WTC11 (cell line): Measurements from ENCODE around the gene PRPF8. TPM values are rescaled to one million over a fixed set of nuclear protein-coding genes. Genes with fewer than 3 reads are reported as not detected.

Experiments used
- ATAC-seq: fragments of 200-7000 bp; cut with Tn5 transposase; 2 replicates; pipeline ENCODE4 v1.10.0; 2021; ENCODE audit warnings: mild to moderate bottlenecking, moderate library complexity
- CTCF ChIA-PET: fragments of 300-600 bp; sonication (Branson Sonifier 250); formaldehyde crosslinking; loops from one replicate; lab custom pipeline; 2021; ENCODE audit warnings: antibody characterized with exemption; lab: Charles Lee
- POLR2A ChIA-PET: fragments of 350-600 bp; sonication (Branson Sonifier 250); formaldehyde crosslinking; loops from one replicate; lab custom pipeline; 2021; ENCODE audit warnings: antibody characterized with exemption; lab: Charles Lee
- DNase-seq: peaks from one replicate; pipeline ENCODE4 v3.0.0; 2021; ENCODE audit warnings: low spot score
- H3K27ac Mint-ChIP-seq: 2 replicates; pipeline ENCODE4 v1.8.0; 2021; ENCODE audit warnings: mixed read lengths
- H3K27me3 Mint-ChIP-seq: 2 replicates; pipeline ENCODE4 v1.8.0; 2021; ENCODE audit warnings: low read depth, mild to moderate bottlenecking, moderate library complexity, mixed read lengths
- H3K36me3 Mint-ChIP-seq: 2 replicates; pipeline ENCODE4 v1.8.0; 2021; ENCODE audit warnings: mixed read lengths
- H3K4me1 Mint-ChIP-seq: 2 replicates; pipeline ENCODE4 v1.8.0; 2022; ENCODE audit warnings: mixed read lengths
- H3K4me3 Mint-ChIP-seq: 2 replicates; pipeline ENCODE4 v1.8.0; 2021; ENCODE audit warnings: mild to moderate bottlenecking, moderate library complexity, mixed read lengths
- H3K9me3 Mint-ChIP-seq: 2 replicates; pipeline ENCODE4 v1.8.0; 2021; ENCODE audit warnings: mixed read lengths
- FOXP1 ChIP-seq: sonication (generic); formaldehyde crosslinking; IDR thresholded peaks from 2 replicates; pipeline ENCODE4 v1.8.0; 2022; ENCODE audit warnings: missing genetic modification reagents, mild to moderate bottlenecking, moderate library complexity, borderline replicate concordance
- GABPB1 ChIP-seq: sonication (generic); formaldehyde crosslinking; IDR thresholded peaks from 2 replicates; pipeline ENCODE4 v1.8.1; 2023; ENCODE audit warnings: mild to moderate bottlenecking, missing genetic modification reagents
- GRHL2 ChIP-seq: fragments of 250-450 bp; sonication (Bioruptor Pico); IDR thresholded peaks from 2 replicates; pipeline ENCODE4 v1.8.0; 2022; ENCODE audit warnings: mild to moderate bottlenecking, moderate library complexity; ENCODE audit not compliant: insufficient replicate concordance, severe bottlenecking
- IRF1 ChIP-seq: sonication (generic); formaldehyde crosslinking; IDR thresholded peaks from 2 replicates; pipeline ENCODE4 v1.8.0; 2023; ENCODE audit warnings: missing genetic modification reagents
- JAZF1 ChIP-seq: fragments of 250-450 bp; sonication (Bioruptor Pico); IDR thresholded peaks from 2 replicates; pipeline ENCODE4 v1.9.0; 2021; ENCODE audit warnings: moderate library complexity, mild to moderate bottlenecking, inconsistent platforms
- JUN ChIP-seq: sonication (generic); formaldehyde crosslinking; IDR thresholded peaks from 2 replicates; pipeline ENCODE4 v1.8.0; 2023; ENCODE audit warnings: mild to moderate bottlenecking, missing genetic modification reagents
- NFATC4 ChIP-seq: fragments of 250-450 bp; sonication (Bioruptor Pico); IDR thresholded peaks from 2 replicates; pipeline ENCODE4 v1.9.0; 2021; ENCODE audit warnings: mild to moderate bottlenecking
- NR2C2 ChIP-seq: sonication (generic); formaldehyde crosslinking; IDR thresholded peaks from 2 replicates; pipeline ENCODE4 v1.8.0; 2022; ENCODE audit warnings: mild to moderate bottlenecking, missing genetic modification reagents
- RORB ChIP-seq: fragments of 250-450 bp; sonication (Bioruptor Pico); IDR thresholded peaks from 2 replicates; pipeline ENCODE4 v1.9.0; 2021; ENCODE audit warnings: mild to moderate bottlenecking
- USF2 ChIP-seq: sonication (generic); formaldehyde crosslinking; IDR thresholded peaks from 2 replicates; pipeline ENCODE4 v1.8.1; 2023; ENCODE audit warnings: mild to moderate bottlenecking, missing genetic modification reagents, moderate library complexity
- ZNF317 ChIP-seq: sonication (generic); formaldehyde crosslinking; IDR thresholded peaks from 2 replicates; pipeline ENCODE4 v1.8.1; 2023; ENCODE audit warnings: low read depth, mild to moderate bottlenecking, moderate library complexity, missing genetic modification reagents, borderline replicate concordance
- ZNF396 ChIP-seq: fragments of 250-450 bp; sonication (Bioruptor Pico); IDR thresholded peaks from 2 replicates; pipeline ENCODE4 v1.8.0; 2021; ENCODE audit warnings: mild to moderate bottlenecking, moderate library complexity, borderline replicate concordance
- ZNF416 ChIP-seq: fragments of 250-450 bp; sonication (Bioruptor Pico); IDR thresholded peaks from 2 replicates; pipeline ENCODE4 v1.9.0; 2021; ENCODE audit warnings: mild to moderate bottlenecking, inconsistent platforms
- total RNA-seq: library from RNA; stranded (reverse); gene quantifications from 3 replicates; pipeline ENCODE4 v1.2.3, GENCODE V29; 2021
- TF ChIP-seq, protein P1 (sequence below): fragments of 250-450 bp; sonication (Bioruptor Pico); IDR thresholded peaks from 2 replicates; pipeline ENCODE4 v1.9.0; 2021; ENCODE audit warnings: mild to moderate bottlenecking, borderline replicate concordance
- TF ChIP-seq, protein P2 (sequence below): sonication (generic); formaldehyde crosslinking; IDR thresholded peaks from 2 replicates; pipeline ENCODE4 v1.8.0; 2022; ENCODE audit warnings: mild to moderate bottlenecking, missing genetic modification reagents
- TF ChIP-seq, protein P3 (sequence below): sonication (generic); formaldehyde crosslinking; IDR thresholded peaks from 2 replicates; pipeline ENCODE4 v1.8.0; 2022; ENCODE audit warnings: mild to moderate bottlenecking, missing genetic modification reagents
- TF ChIP-seq, protein P4 (sequence below): sonication (generic); formaldehyde crosslinking; IDR thresholded peaks from 2 replicates; pipeline ENCODE4 v1.8.1; 2023; ENCODE audit warnings: mild to moderate bottlenecking, moderate library complexity, missing genetic modification reagents

The PRPF8 gene
- total RNA-seq, 1 experiment from 2014 or later: 388 TPM

DNA sequence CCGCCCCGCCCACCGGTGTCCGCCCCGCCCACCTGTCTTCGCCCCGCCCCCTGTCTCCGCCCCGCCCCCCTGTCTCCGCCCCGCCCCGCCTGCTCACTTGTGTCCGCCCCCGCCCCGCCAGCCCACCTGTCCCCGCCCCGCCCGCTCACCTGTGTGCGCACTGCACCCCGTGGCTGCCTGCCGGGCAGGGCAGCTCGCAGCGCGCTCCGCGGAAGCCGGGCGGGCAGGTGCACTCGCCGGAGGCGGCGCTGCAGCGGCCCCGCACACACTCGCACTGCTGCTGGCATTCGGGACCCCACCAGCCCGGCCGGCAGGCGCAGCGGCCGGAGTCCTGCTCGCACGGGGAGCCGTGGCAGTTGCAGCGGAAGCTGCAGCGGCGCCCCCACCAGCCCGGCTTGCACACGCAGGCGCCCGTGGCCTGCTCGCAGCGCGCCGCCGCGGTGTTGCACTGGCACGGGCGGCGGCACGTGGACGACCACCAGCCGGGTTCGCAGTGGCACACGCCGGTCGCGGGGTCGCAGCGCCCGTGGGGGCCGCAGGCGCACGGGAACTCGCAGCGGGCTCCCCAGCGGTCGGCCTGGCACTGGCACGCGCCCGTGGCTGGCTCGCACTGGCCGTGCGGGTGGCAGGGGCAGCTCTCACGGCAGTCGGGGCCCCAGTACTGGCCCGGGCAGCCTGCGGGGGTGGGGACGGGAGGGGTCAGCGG is 41.2 kb downstream of the PRPF8 start (continued):
- TF ChIP-seq, protein P1, sequence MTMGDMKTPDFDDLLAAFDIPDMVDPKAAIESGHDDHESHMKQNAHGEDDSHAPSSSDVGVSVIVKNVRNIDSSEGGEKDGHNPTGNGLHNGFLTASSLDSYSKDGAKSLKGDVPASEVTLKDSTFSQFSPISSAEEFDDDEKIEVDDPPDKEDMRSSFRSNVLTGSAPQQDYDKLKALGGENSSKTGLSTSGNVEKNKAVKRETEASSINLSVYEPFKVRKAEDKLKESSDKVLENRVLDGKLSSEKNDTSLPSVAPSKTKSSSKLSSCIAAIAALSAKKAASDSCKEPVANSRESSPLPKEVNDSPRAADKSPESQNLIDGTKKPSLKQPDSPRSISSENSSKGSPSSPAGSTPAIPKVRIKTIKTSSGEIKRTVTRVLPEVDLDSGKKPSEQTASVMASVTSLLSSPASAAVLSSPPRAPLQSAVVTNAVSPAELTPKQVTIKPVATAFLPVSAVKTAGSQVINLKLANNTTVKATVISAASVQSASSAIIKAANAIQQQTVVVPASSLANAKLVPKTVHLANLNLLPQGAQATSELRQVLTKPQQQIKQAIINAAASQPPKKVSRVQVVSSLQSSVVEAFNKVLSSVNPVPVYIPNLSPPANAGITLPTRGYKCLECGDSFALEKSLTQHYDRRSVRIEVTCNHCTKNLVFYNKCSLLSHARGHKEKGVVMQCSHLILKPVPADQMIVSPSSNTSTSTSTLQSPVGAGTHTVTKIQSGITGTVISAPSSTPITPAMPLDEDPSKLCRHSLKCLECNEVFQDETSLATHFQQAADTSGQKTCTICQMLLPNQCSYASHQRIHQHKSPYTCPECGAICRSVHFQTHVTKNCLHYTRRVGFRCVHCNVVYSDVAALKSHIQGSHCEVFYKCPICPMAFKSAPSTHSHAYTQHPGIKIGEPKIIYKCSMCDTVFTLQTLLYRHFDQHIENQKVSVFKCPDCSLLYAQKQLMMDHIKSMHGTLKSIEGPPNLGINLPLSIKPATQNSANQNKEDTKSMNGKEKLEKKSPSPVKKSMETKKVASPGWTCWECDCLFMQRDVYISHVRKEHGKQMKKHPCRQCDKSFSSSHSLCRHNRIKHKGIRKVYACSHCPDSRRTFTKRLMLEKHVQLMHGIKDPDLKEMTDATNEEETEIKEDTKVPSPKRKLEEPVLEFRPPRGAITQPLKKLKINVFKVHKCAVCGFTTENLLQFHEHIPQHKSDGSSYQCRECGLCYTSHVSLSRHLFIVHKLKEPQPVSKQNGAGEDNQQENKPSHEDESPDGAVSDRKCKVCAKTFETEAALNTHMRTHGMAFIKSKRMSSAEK: no peak
- TF ChIP-seq, protein P2, sequence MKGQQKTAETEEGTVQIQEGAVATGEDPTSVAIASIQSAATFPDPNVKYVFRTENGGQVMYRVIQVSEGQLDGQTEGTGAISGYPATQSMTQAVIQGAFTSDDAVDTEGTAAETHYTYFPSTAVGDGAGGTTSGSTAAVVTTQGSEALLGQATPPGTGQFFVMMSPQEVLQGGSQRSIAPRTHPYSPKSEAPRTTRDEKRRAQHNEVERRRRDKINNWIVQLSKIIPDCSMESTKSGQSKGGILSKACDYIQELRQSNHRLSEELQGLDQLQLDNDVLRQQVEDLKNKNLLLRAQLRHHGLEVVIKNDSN (CRISPR knock-in tag): no peak
- TF ChIP-seq JAZF1 (CRISPR knock-in tag) (no peak), FOXP1 (CRISPR knock-in tag) (peak; percentile 33; the same call in 1 of the 2 replicates)
- TF ChIP-seq, all 79 proteins: peak for 12

GRCh38 chr17:1641065-1641403 is 43.6 kb downstream of the PRPF8 start:
- no peak overlapping the region for H3K4me3 Mint-ChIP-seq

More at GRCh38 chr17:1641065-1641403, 43.6 kb downstream of the PRPF8 start:
- DNase-seq: no peak
- no peak for TF ChIP-seq GABPB1 (CRISPR knock-in tag)
- no peak for TF ChIP-seq NR2C2
- TF ChIP-seq RORB (CRISPR knock-in tag): no peak
- no peak for TF ChIP-seq ZNF396 (CRISPR knock-in tag)
- TF ChIP-seq FOXP1 (CRISPR knock-in tag): no peak
- TF ChIP-seq IRF1: no peak
- TF ChIP-seq JUN (CRISPR knock-in tag): no peak
- no peak for TF ChIP-seq ZNF416 (CRISPR knock-in tag)
- TF ChIP-seq USF2 (CRISPR knock-in tag): no peak
- no peak for TF ChIP-seq NFATC4 (CRISPR knock-in tag)
- no peak for TF ChIP-seq ZNF317 (CRISPR knock-in tag)
- TF ChIP-seq, protein P3, sequence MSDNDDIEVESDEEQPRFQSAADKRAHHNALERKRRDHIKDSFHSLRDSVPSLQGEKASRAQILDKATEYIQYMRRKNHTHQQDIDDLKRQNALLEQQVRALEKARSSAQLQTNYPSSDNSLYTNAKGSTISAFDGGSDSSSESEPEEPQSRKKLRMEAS (CRISPR knock-in tag): no peak
- TF ChIP-seq, protein P4, sequence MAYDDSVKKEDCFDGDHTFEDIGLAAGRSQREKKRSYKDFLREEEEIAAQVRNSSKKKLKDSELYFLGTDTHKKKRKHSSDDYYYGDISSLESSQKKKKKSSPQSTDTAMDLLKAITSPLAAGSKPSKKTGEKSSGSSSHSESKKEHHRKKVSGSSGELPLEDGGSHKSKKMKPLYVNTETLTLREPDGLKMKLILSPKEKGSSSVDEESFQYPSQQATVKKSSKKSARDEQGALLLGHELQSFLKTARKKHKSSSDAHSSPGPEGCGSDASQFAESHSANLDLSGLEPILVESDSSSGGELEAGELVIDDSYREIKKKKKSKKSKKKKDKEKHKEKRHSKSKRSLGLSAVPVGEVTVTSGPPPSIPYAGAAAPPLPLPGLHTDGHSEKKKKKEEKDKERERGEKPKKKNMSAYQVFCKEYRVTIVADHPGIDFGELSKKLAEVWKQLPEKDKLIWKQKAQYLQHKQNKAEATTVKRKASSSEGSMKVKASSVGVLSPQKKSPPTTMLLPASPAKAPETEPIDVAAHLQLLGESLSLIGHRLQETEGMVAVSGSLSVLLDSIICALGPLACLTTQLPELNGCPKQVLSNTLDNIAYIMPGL: no peak
- TF ChIP-seq GRHL2 (CRISPR knock-in tag): no peak
- TF ChIP-seq, all 79 proteins: peak for 0
- H3K9me3 Mint-ChIP-seq: no peaks in the 10 kb centered on the region
- POLR2A ChIA-PET: no interaction called here
- no peak for ATAC-seq
- peaks cover 6% of the 10 kb centered on the region for H3K27me3 Mint-ChIP-seq
- peak overlapping the region; percentile 71; the same call in 1 of the 2 replicates for H3K27ac Mint-ChIP-seq
- no peaks in the 10 kb centered on the region; the same call in none of the 2 replicates for H3K36me3 Mint-ChIP-seq
- CTCF ChIA-PET: interaction anchor here (0.7 to 5.4 kb wide), 6 partner anchors 8 to 707 kb away, joined by 3 to 59 read pairs (median 6); partner anchors contain the start of genes RILP and SLC43A2
- peaks cover 38% of the 10 kb centered on the region for H3K4me1 Mint-ChIP-seq
